Gastrocnemius medialis (tissue), 4 donors: ENCODE measurements around the gene GARIN5A. TPM values are rescaled to one million over a fixed set of nuclear protein-coding genes. Genes with fewer than 3 reads are reported as not detected.

Experiments used
- ATAC-seq, 2 donors: fragments of 150-250 bp; one replicate each; pipeline ENCODE4 v1.9.1; 2016
- DNase-seq, 2 donors: peaks; one replicate each; pipeline ENCODE4 v3.0.0-alpha.2; 2019
- H3K27ac ChIP-seq, 4 donors: fragments of 200-600 bp; sonication (generic); 1 replicate in 1 of 4; 2 replicates in 3 of 4; pipeline ENCODE4 v1.5.1; 2016 to 2018; ENCODE audit warnings: mild to moderate bottlenecking in 2 of 4, moderate library complexity in 1 of 4
- H3K27me3 ChIP-seq, 3 donors: fragments of 200-600 bp; sonication (generic) in 2 of 3; 1 replicate in 1 of 3; 2 replicates in 2 of 3; pipeline versions ENCODE4 v1.5.1 to v1.6.0; 2016 to 2019; ENCODE audit warnings: mild to moderate bottlenecking in 1 of 3, moderate library complexity in 1 of 3
- H3K36me3 ChIP-seq, 2 donors: fragments of 200-600 bp; sonication (generic) in 1 of 2; one replicate each; pipeline ENCODE4 v1.5.1; 2017 to 2018
- H3K4me1 ChIP-seq, 2 donors: fragments of 200-600 bp; sonication (generic) in 1 of 2; one replicate each; pipeline ENCODE4 v1.5.1; 2016 to 2017; ENCODE audit warnings: mild to moderate bottlenecking in 2 of 2
- H3K4me3 ChIP-seq, 4 donors: fragments of 200-600 bp; sonication (generic) in 3 of 4; 1 replicate in 1 of 4; 2 replicates in 3 of 4; pipeline ENCODE4 v1.5.1; 2016 to 2019; ENCODE audit warnings: mild to moderate bottlenecking in 2 of 4
- H3K9me3 ChIP-seq, 3 donors: fragments of 200-600 bp; sonication (generic) in 2 of 3; 1 replicate in 1 of 3; 2 replicates in 2 of 3; pipeline ENCODE4 v1.5.1; 2016 to 2019
- POLR2A ChIP-seq, 2 donors: fragments of 450-650 bp; IDR thresholded peaks; one replicate each; pipeline ENCODE4 v1.6.1; 2017; ENCODE audit warnings: antibody characterized with exemption in 2 of 2, mild to moderate bottlenecking in 2 of 2, moderate library complexity in 2 of 2
- in situ Hi-C, 4 donors: fragments of 200-750 bp; cut with MboI; loops; one replicate each; pipeline versions ENCODE4 v1.15.0 to v1.8.0; 2017; ENCODE audit warnings: low sequenced_read_pairs in 4 of 4
- intact Hi-C: fragments of 100-400 bp; cut with DNase I; formaldehyde crosslinking; loops from one replicate; pipeline ENCODE4 v1.15.1; 2023; ENCODE audit warnings: low total_unique reads
- total RNA-seq, 4 donors: library from RNA; depleted of rRNA; stranded (reverse); fragments of >200 nt; gene quantifications; one replicate each; pipeline versions ENCODE4 v1.1.0 to v1.2.3, GENCODE V29; 2016
- TF ChIP-seq, protein P1 (sequence below), 5 experiments: fragments of 450-650 bp in 3 of 5; fragments of 200-600 bp in 2 of 5; sonication (generic) in 2 of 5; IDR thresholded peaks in 4 of 5; conservative IDR thresholded peaks in 1 of 5; 1 replicate in 4 of 5; 2 replicates in 1 of 5; pipeline ENCODE4 v1.5.1; 2016 to 2019; ENCODE audit warnings: antibody characterized with exemption in 5 of 5, mild to moderate bottlenecking in 3 of 5, moderate library complexity in 3 of 5

Gene GARIN5A
- total RNA-seq, 4 donors from 2014 or later, result 1.2 to 11.0 (median 1.9) TPM; not detected in 1

GRCh38 chr19:50481351-50482149, 4.9 kb upstream of the GARIN5A start:
- H3K27ac ChIP-seq, result no peak overlapping the region
- no peaks in the 10 kb centered on the region for H3K9me3 ChIP-seq
- intact Hi-C loops, result loop anchor here (10.0 kb wide), 1 partner anchor 277 kb away; the partner anchor contains the start of gene MYH14
- H3K27me3 ChIP-seq, result no peaks in the 10 kb centered on the region
- peaks cover 13 to 15% of the 10 kb centered on the region in 2 donors for H3K4me1 ChIP-seq
- in situ Hi-C loops, result no loop called here
- ATAC-seq (no peak), DNase-seq (no peak)
- H3K4me3 ChIP-seq, result no peak overlapping the region
- H3K36me3 ChIP-seq, result peaks cover 0 to 43% of the 10 kb centered on the region in 2 donors
- TF ChIP-seq, protein P1, sequence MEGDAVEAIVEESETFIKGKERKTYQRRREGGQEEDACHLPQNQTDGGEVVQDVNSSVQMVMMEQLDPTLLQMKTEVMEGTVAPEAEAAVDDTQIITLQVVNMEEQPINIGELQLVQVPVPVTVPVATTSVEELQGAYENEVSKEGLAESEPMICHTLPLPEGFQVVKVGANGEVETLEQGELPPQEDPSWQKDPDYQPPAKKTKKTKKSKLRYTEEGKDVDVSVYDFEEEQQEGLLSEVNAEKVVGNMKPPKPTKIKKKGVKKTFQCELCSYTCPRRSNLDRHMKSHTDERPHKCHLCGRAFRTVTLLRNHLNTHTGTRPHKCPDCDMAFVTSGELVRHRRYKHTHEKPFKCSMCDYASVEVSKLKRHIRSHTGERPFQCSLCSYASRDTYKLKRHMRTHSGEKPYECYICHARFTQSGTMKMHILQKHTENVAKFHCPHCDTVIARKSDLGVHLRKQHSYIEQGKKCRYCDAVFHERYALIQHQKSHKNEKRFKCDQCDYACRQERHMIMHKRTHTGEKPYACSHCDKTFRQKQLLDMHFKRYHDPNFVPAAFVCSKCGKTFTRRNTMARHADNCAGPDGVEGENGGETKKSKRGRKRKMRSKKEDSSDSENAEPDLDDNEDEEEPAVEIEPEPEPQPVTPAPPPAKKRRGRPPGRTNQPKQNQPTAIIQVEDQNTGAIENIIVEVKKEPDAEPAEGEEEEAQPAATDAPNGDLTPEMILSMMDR (IDR thresholded peaks at IDR 0.05 in 4 of 5, conservative IDR thresholded peaks at IDR 0.05 in 1 of 5), result no peak
- no peak for TF ChIP-seq POLR2A (IDR thresholded peaks at IDR 0.05)

DNA sequence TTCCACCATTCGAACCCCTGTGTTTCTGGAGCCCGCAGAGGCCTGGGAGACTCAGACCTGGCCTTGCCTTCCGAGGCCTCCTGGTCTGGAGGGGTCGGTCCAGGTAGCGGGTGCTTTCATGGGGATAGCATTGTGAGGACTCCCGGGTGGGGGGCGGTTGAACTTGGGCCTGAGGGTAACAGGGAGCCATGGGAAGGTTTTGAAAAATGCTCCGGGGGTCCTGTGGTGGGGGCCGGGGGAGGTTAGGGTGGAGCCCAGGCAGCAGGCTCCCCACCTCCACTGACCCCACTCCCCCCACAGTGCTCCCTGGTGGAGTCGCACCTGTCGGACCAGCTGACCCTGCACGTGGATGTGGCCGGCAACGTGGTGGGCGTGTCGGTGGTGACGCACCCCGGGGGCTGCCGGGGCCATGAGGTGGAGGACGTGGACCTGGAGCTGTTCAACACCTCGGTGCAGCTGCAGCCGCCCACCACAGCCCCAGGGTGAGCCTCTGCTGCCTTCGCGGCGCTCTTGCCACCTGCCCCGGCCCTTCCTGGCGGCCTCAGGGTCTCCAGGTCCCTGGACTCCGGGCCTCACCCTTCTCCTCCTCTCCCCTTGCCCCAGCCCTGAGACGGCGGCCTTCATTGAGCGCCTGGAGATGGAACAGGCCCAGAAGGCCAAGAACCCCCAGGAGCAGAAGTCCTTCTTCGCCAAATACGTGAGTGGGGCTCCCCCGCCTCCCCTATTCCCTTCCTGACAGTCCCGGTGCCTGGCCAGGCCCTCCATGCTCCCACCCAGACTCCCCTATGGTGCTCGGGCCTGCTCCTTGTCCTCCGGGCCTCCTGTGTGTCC, 3.8 kb upstream of the GARIN5A start:
- peaks cover 13 to 18% of the 10 kb centered on the region in 2 donors for H3K4me1 ChIP-seq
- in situ Hi-C loops, result no loop called here
- no peak for ATAC-seq
- no peak overlapping the region for H3K27ac ChIP-seq
- TF ChIP-seq POLR2A (IDR thresholded peaks at IDR 0.05), result no peak
- TF ChIP-seq, protein P1 (IDR thresholded peaks at IDR 0.05 in 4 of 5, conservative IDR thresholded peaks at IDR 0.05 in 1 of 5), result no peak
- DNase-seq, result no peak
- no peak overlapping the region for H3K4me3 ChIP-seq
- H3K36me3 ChIP-seq, result peaks cover 0 to 42% of the 10 kb centered on the region in 2 donors
- H3K27me3 ChIP-seq, result no peaks in the 10 kb centered on the region
- intact Hi-C loops, result loop anchor here (10.0 kb wide), 1 partner anchor 276 kb away; the partner anchor contains the start of gene MYH14
- H3K9me3 ChIP-seq, result no peaks in the 10 kb centered on the region

DNA sequence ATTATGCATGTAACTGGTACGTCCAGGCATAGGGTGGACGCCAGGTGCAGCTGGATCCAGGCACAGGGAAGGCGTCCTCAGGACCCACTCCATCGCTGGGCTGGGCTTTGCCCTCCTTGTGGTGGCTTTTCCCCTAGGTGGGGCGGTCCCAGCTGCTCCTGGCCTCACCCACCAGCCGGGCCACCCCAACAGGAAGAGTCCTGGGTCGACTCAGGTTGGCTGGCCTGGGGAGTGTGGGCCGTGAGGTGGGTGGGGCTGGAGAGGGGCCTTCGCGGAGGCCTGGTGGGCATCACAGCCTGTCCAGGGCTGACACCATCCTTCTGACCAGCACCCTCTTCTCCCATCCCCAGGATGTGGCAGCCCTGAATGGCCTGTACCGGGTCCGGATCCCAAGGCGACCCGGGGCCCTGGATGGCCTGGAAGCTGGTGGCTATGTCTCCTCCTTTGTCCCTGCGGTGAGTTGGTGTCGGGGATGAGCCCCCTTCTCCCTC, 3.2 kb upstream of the GARIN5A start:
- in situ Hi-C loops, result no loop called here
- DNase-seq, result no peak
- Histone ChIP-seq H3K36me3 (peaks cover 0 to 42% of the 10 kb centered on the region in 2 donors), H3K9me3 (no peaks in the 10 kb centered on the region), H3K27me3 (no peaks in the 10 kb centered on the region), H3K4me3 (no peak overlapping the region), H3K4me1 (peaks cover 13 to 18% of the 10 kb centered on the region in 2 donors), H3K27ac (no peak overlapping the region)
- ATAC-seq, result no peak
- intact Hi-C loops, result loop anchor here (10.0 kb wide), 1 partner anchor 275 kb away; the partner anchor contains the start of gene MYH14
- TF ChIP-seq POLR2A (IDR thresholded peaks at IDR 0.05), result no peak
- TF ChIP-seq, protein P1 (IDR thresholded peaks at IDR 0.05 in 4 of 5, conservative IDR thresholded peaks at IDR 0.05 in 1 of 5), result no peak

- peaks cover 13 to 18% of the 10 kb centered on the region in 2 donors for H3K4me1 ChIP-seq
- DNase-seq, result peak in 1 of 2 donors; percentile 46
- H3K36me3 ChIP-seq, result peaks cover 0 to 42% of the 10 kb centered on the region in 2 donors
- intact Hi-C loops, result no loop called here
- no peak for TF ChIP-seq POLR2A (IDR thresholded peaks at IDR 0.05)
- TF ChIP-seq, protein P1 (IDR thresholded peaks at IDR 0.05 in 4 of 5, conservative IDR thresholded peaks at IDR 0.05 in 1 of 5), result peak; percentile 44 to 64 (median 53)
- H3K4me3 ChIP-seq, result no peak overlapping the region
- no peaks in the 10 kb centered on the region for H3K9me3 ChIP-seq
- no peak for ATAC-seq
- no peaks in the 10 kb centered on the region for H3K27me3 ChIP-seq
- in situ Hi-C loops, result no loop called here
- H3K27ac ChIP-seq, result no peak overlapping the region
Measured at GRCh38 chr19:50478901-50479715, 2.5 kb upstream of the GARIN5A start.
